ENCODE data around the gene CCDC138.

CCDC138 gene

DNA sequence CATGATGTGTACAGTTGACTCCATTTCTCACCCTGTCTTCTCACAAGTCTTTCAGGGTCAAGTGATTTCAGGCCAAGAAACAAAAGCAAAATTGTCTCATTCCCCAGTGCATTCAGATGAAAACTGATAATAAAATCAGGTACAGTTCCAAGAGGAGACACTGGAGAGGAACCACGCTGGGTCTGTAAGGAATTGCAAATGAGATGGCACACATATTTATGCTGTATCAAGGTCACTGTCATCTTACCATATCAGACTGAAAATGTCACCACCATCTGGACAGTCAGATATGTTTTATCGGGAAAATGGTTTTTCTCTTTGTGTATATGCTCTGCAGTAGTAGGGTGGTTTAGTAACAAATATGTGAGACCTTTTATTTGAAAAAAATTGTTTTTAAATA, 91.7 kb downstream of the CCDC138 start:
- DNase-seq, result no peak
- in situ Hi-C loops (cut with MboI; ENCODE audit: low pct_unique_long_range_greater_than_20kb, low sequenced_read_pairs), result no loop called here

DNA sequence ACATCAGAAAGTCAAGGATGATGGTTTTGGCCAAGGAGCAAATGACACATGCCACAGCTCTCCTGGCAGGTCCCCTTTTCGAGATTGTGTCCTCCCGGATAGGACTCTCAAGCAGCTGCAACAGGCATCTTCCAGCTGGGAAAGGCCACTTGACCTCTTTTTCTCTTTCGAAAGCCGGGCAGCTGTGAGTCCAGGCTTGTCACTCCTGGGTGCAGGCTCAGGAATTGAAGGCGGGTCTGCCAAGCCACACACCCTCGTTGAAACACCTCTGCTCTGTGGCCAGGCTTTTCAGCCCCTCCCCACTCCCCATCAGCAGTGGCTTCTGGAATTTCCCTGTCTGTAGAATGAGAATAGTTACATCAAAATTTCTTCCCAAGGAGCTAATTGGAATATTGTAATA, 98.0 kb downstream of the CCDC138 start:
- in situ Hi-C loops (cut with MboI; ENCODE audit: low pct_unique_long_range_greater_than_20kb, low sequenced_read_pairs), result no loop called here
- DNase-seq, result no peak

DNA sequence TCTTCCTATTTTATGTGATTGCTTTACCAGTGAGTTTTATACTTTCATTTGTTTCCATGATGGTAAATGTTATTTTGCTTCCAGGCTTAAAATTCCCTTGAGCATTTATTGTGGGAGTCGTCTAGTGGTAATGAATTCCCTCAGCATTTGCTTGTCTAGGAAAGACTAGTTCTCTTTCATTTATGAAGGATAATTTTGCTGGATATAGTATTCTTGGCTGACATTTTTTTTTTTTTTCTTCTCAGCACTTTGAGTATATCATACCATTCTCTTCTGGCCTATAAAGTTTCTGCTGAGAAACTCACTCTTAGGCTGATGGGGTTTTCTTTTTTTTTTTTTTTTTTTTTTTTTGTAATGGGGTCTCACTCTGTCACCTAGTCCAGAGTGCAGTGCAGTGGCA, 103.3 kb downstream of the CCDC138 start:
- in situ Hi-C loops (cut with MboI; ENCODE audit: low pct_unique_long_range_greater_than_20kb, low sequenced_read_pairs), result no loop called here

GRCh38 chr2:108893277-108893676, 106.7 kb downstream of the CCDC138 start:
- in situ Hi-C loops (cut with MboI; ENCODE audit: low pct_unique_long_range_greater_than_20kb, low sequenced_read_pairs), result no loop called here
- no peak for DNase-seq

More for the DNA sequence above, 103.3 kb downstream of the CCDC138 start:
- no peak for DNase-seq

DNA sequence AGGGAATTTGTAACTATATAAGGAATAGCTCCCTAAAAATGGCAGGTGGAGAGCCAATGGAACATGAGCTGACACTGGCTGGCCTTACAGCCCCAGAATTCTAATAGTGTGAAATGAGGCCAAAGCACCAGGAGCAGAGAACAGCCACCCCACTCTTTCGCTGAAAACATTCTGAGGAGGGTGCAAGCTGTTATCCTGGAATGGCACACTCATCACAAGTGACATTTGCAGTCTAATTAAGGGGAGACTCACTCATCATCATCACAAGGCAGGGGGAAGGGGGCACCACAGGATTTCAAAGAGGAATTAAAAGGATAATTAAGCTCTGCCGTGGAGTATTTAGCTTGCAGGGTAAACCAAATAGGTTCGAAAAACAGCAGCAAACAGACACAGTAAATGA, 108.2 kb downstream of the CCDC138 start:
- DNase-seq, result no peak
- in situ Hi-C loops (cut with MboI; ENCODE audit: low pct_unique_long_range_greater_than_20kb, low sequenced_read_pairs), result no loop called here

DNA sequence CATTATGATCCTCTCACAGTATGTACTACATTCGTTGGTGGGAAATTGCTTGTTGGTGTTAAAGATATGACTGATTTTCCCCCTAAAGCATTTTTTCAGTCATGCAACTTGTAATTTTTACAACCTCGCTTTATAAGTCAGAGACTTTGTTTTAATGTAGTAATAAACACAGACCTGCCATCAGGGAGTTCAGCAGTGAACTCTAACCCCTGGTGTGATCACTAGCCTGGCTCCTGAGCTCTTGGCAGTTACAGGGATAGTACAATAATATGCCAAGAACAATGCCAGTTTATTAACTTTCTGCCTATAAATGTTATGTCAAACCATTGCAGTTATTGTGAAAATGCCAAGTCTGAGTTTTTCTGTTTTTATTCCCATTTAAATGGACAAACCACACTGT, 108.6 kb downstream of the CCDC138 start:
- no peak for DNase-seq
- in situ Hi-C loops (cut with MboI; ENCODE audit: low pct_unique_long_range_greater_than_20kb, low sequenced_read_pairs), result no loop called here

DNA sequence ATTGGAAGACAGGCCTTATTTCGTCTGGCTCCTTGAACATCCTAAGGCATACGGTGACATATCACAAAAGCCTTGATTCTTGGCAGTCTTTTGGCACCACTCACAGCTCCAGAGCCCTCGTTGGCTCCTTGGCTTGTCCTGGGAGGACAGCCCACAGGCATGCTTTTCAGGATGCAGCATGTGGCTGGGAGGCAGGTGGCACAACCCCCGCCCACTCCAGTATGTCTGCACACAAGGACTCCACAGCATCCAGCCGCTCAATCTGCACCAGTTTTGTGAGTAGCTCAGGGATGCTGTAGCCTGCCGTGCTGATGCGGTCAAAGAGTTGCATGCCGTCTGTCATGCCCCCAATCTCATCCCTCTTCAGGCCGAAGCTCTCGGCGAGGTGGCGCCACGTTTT, 110.2 kb downstream of the CCDC138 start:
- DNase-seq, result no peak
- in situ Hi-C loops (cut with MboI; ENCODE audit: low pct_unique_long_range_greater_than_20kb, low sequenced_read_pairs), result no loop called here

- in situ Hi-C loops (cut with MboI; ENCODE audit: low pct_unique_long_range_greater_than_20kb, low sequenced_read_pairs), result no loop called here
Observed at GRCh38 chr2:108898315-108899082, 111.9 kb downstream of the CCDC138 start.

GRCh38 chr2:108904680-108905079, 118.1 kb downstream of the CCDC138 start:
- DNase-seq, result no peak
- in situ Hi-C loops (cut with MboI; ENCODE audit: low pct_unique_long_range_greater_than_20kb, low sequenced_read_pairs), result no loop called here

More at GRCh38 chr2:108898315-108899082, 111.9 kb downstream of the CCDC138 start:
- no peak for DNase-seq

DNA sequence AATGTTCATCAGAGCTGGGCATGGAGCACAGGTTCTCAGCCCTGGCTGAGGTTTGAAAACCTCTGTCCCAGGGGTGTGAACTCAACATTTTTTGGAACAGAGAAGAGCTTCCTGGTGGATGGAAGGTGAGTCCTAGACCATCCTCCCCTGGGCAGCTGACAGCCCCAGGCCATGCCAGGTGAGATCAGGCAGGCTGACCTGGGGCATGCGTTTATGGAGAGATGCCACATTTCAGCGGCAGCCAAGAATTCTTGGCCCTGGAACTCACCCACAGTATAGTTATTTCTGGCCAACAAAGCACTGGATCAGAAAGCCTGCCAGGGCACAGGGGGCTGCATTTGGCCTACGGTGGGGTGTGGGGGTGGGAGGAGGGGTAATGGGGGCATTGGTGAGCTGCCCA, 118.6 kb downstream of the CCDC138 start:
- in situ Hi-C loops (cut with MboI; ENCODE audit: low pct_unique_long_range_greater_than_20kb, low sequenced_read_pairs), result no loop called here
- DNase-seq, result no peak

GRCh38 chr2:108905906-108906305, 119.3 kb downstream of the CCDC138 start:
- in situ Hi-C loops (cut with MboI; ENCODE audit: low pct_unique_long_range_greater_than_20kb, low sequenced_read_pairs), result no loop called here
- no peak for DNase-seq

DNA sequence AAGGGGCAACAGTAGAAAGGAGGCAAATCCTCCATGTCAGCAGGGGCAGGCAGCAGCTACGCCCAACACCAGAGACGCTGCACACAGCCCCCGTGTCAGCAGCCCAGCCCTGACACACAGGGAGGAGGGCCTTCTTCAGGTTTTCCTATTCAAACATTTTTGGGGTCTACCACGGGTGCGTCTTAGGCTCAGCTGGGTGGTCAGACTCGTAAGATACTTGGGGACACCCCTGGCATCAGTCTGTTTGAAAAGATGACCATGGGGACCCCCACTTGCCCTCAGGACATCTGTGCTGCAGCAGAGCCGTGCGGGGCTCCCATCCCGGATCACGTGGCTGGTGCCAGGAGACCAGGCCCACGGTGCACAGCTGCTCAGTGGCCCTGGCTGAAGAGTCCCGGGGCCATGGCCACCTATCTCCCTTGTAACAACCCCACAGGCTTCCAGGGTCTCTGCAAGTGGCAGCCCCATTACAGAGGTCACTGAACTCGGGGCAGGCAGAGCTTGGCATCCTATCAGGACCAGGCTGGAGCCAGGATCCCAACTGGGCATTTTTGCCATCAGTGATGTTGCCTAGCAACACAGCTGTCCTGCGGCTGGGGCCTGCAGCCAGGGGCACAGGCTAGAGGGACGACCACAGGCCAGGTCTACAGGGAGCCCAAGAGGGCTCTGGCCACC, 120.0 kb downstream of the CCDC138 start:
- DNase-seq, result no peak
- in situ Hi-C loops (cut with MboI; ENCODE audit: low pct_unique_long_range_greater_than_20kb, low sequenced_read_pairs), result no loop called here

DNA sequence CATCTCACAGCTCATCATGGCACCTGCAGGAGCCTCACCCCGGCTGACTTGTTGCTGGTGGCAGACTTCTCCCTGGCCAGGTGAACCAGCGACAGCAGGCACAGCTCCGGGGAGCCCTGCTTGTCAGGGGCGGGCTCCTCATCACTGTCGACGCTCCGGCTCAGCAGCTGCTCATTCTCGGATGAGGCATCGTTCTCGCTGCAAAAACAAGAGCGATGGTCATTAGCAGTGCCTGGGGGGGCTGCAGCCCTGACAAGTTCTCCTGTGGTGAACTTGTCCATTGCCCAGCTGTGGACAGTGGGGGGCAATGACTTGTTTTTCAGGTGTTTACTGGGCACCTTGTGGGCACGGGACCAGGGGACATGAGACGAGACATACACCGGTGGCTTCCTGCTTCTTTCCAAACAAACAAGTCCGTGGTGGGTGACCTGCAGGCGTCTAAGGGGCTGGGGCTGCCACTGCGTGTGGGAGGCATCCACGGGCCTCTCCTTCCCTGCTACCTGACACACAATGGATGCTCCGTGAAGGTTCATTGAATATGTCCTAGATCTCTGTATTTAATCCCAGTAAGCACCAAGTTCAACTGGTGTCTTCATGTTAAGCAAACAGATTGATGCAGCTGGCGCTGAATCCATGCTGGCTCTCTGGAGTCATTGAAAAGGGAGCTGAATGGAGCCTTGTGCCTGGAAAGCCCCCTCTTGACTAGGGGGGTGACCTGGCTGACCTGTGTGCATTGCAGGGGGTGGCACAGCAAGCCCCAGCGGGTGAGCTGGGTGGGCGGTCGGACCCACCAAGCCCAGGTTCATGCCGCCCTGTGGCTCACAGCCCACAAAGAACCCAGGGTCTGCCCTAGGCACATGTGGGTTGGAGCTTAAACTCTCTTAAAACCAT, 121.5 kb downstream of the CCDC138 start:
- no peak for DNase-seq
- in situ Hi-C loops (cut with MboI; ENCODE audit: low pct_unique_long_range_greater_than_20kb, low sequenced_read_pairs), result no loop called here

- in situ Hi-C loops (cut with MboI; ENCODE audit: low pct_unique_long_range_greater_than_20kb, low sequenced_read_pairs), result no loop called here
- no peak for DNase-seq
Observed at GRCh38 chr2:108908713-108909070, 122.1 kb downstream of the CCDC138 start.

DNA sequence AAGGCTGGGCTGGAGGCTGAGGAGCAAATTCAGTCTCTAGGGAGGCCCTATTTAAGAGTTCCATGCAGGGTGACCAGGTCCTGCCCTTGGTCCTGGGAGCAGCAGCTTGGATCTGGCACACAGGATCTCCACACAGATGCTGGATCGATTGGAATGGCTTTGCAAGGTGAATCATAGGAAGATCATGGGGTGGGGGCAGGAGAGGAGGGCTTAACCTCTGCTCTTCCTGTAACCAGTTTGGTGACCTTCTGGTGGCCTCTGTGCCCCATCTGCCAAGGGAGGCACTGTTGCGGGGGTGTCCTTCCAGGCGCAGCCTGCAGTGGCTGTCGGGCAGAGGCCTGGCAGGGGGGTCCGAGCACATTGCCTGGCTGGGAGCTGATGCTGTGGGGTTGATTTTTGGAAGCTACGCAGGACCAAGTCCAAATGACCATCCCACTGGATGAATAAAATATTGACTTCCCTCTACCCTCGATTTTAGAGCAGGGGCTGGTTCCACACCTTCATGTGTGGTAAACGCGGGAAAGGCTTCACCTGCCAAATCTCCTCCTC, 122.8 kb downstream of the CCDC138 start:
- in situ Hi-C loops (cut with MboI; ENCODE audit: low pct_unique_long_range_greater_than_20kb, low sequenced_read_pairs), result no loop called here
- DNase-seq, result no peak

DNA sequence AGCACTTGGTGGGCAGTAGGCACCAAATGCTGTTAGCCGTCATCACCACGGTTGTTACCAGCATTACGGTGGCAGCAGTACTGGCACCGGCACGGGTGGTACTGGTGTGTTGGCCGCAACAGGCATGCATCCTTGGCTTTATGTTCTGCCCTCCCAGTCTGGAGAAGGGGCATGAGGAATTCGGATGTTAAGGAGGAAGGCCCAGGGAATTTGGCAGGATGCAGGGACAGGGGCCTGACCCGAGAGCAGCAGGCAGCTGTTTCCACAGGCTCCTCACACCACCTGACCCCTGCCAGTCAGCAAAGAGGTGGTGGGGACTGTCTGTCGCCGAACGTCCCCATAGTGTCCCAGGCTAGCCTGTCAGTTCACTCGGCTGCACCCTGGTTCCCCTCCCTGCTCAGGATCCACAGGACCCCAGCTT, 123.5 kb downstream of the CCDC138 start:
- DNase-seq, result no peak
- in situ Hi-C loops (cut with MboI; ENCODE audit: low pct_unique_long_range_greater_than_20kb, low sequenced_read_pairs), result no loop called here

DNA sequence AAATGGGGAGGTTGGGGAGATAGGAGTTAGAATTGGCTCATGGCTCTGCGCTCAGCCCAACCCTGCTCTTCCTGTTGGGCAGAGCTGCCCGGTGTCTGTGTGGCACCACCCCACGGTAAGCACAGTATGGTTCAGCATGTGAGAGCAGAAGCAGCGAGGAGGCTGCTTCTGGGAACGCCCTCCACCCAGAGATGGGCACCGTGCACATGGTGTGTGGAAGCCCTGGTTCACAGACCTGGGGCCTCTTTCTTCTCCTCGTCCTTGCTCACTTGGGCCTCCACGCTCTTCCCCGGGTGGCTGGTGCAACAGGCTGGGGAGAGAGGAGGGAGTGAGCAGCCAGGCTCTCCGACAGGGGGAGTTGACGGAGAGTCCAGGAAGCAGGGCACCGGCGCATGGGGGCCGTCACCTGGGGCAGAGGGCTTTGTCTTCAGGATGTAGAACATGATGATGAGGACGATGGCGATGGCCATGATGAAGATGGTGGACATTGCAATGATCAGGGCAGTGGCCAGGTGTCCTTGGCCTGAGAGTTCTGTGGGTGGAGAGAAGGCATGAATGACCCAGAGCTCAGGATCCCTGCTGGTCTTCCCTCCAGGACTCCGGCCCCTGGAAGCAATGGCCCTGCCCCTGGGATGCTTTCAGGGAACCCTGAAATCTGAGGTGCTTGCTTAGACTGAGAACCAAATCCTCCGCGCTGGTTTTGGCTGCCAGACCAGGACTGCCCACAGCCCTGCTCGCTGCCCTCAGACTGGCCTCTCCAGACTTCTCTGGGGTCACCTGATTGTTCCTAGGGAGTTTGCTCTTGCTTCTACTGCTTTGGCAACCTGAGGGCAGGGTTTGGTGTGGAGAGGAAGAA, 124.2 kb downstream of the CCDC138 start:
- DNase-seq, result no peak
- in situ Hi-C loops (cut with MboI; ENCODE audit: low pct_unique_long_range_greater_than_20kb, low sequenced_read_pairs), result no loop called here

DNA sequence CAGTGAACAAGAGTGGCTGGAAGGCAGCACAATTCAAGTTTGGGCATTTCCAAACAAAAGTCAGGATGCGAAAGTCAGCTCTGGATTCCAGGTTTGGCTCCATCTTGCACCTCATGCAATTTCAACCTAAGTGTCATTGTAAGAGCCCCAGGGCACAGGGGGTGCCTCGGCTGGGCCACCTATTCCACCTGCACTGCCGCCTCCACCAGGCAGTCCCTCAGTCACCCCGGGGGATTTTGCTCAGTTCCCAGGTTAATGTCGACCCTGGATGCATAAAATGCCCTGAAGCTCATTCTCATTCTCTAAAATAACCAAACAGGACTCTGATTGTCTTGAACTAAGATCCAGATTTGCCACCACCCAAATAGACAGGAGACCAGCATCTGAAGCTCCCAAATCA, 124.8 kb downstream of the CCDC138 start:
- no peak for DNase-seq
- in situ Hi-C loops (cut with MboI; ENCODE audit: low pct_unique_long_range_greater_than_20kb, low sequenced_read_pairs), result no loop called here

Data from KBM-7 (cell line).